Activated T-helper 2 cell treated with anti-CD3 and anti-CD28 coated beads, Interferon-gamma antibody, Interleukin-2, Interleukin-4, amounts not matched to agents 10 μg/mL and 5 μg/mL and 100 μg/mL, durations not matched to agents 14 hours and 24 hours and 36 hours (primary cell): ENCODE results near the gene TRERF1. TPM values are rescaled to one million over a fixed set of nuclear protein-coding genes. Genes with fewer than 3 reads are reported as not detected.

Source experiments
- DNase-seq: peaks from one replicate; pipeline ENCODE4 v3.0.0; 2021; ENCODE audit warnings: low spot score
- H3K27ac Mint-ChIP-seq: one replicate; pipeline ENCODE4 v1.8.0; 2021; ENCODE audit warnings: mixed read lengths
- H3K27me3 Mint-ChIP-seq: one replicate; pipeline ENCODE4 v1.8.0; 2021; ENCODE audit warnings: low read depth, mixed read lengths
- H3K36me3 Mint-ChIP-seq: one replicate; pipeline ENCODE4 v1.8.0; 2021; ENCODE audit warnings: low read depth, mixed read lengths
- H3K4me1 Mint-ChIP-seq: one replicate; pipeline ENCODE4 v1.8.0; 2021; ENCODE audit warnings: low read depth, mixed read lengths
- H3K4me3 Mint-ChIP-seq: one replicate; pipeline ENCODE4 v1.8.0; 2021; ENCODE audit warnings: low read depth, mild to moderate bottlenecking, moderate library complexity, mixed read lengths
- H3K9me3 Mint-ChIP-seq: one replicate; pipeline ENCODE4 v1.8.0; 2021; ENCODE audit warnings: mixed read lengths
- intact Hi-C: fragments of 100-400 bp; cut with micrococcal nuclease; formaldehyde crosslinking; loops from one replicate; pipeline ENCODE4 v1.15.1; 2023
- total RNA-seq: library from RNA; stranded (reverse); gene quantifications from 2 replicates; pipeline ENCODE4 v1.2.3, GENCODE V29; 2022

The TRERF1 gene
- total RNA-seq, 1 donor from 2014 or later = 19.6 TPM

- DNase-seq = no peak
- Mint-ChIP-seq H3K9me3 (no peaks in the 10 kb centered on the region), H3K4me3 (no peak overlapping the region), H3K4me1 (no peaks in the 10 kb centered on the region), H3K36me3 (no peaks in the 10 kb centered on the region), H3K27me3 (no peaks in the 10 kb centered on the region), H3K27ac (no peak overlapping the region)
- intact Hi-C loops = no loop called here
These were observed 266.1 kb downstream of the TRERF1 start for GRCh38 chr6:42185597-42185996.

DNA sequence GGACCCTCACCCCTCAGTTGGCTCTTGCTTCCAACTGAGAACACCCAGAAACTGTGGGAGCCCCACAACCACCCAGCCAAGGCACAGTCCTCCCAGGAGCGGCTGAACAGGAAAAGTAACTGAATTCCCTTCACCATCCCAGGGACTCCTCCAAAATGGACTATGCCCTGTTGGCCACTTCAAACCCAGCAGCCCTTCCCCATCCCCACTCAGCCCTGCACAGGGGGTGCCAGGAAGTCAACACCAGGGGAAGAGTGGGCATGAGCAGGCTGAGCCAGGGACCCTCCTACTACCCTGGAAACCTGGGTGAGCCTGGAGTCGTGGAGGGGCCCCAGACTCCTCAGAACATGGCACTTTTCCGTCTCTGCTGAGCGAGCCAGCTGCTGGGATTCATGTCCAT lies 267.3 kb downstream of the TRERF1 start:
- Mint-ChIP-seq H3K27ac (no peak overlapping the region), H3K4me3 (no peak overlapping the region), H3K9me3 (no peaks in the 10 kb centered on the region), H3K4me1 (peaks cover 7% of the 10 kb centered on the region), H3K27me3 (no peaks in the 10 kb centered on the region), H3K36me3 (no peaks in the 10 kb centered on the region)
- no peak for DNase-seq
- intact Hi-C loops = no loop called here

- no peak for DNase-seq
- Mint-ChIP-seq H3K4me1 (peaks cover 10% of the 10 kb centered on the region), H3K27ac (no peak overlapping the region), H3K27me3 (no peaks in the 10 kb centered on the region), H3K9me3 (no peaks in the 10 kb centered on the region), H3K4me3 (no peak overlapping the region), H3K36me3 (no peaks in the 10 kb centered on the region)
- intact Hi-C loops = no loop called here
These were observed 269.6 kb downstream of the TRERF1 start for GRCh38 chr6:42182101-42182500.

DNA sequence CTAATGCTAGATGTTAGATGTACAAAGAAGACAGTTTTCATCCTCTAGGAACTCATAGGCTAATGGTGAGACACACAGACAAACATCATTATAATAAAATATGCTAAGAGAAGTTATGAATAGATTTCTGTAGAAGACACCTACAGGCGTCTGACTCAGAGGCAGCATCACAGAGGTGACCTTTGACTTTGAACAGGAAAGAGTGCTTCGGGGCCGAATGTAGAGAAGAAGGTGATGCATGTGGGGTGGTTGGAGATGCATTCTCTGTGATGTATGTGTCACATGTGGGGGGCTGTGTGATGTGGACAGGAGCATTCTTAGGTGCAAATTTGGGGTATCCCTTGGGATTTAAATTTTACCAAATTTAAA lies 271.8 kb downstream of the TRERF1 start:
- H3K36me3 Mint-ChIP-seq = no peaks in the 10 kb centered on the region
- intact Hi-C loops = no loop called here
- H3K27me3 Mint-ChIP-seq = no peaks in the 10 kb centered on the region
- H3K4me3 Mint-ChIP-seq = no peak overlapping the region
- DNase-seq = no peak
- H3K4me1 Mint-ChIP-seq = peaks cover 10% of the 10 kb centered on the region
- no peaks in the 10 kb centered on the region for H3K9me3 Mint-ChIP-seq
- H3K27ac Mint-ChIP-seq = peak overlapping the region; percentile 38

DNA sequence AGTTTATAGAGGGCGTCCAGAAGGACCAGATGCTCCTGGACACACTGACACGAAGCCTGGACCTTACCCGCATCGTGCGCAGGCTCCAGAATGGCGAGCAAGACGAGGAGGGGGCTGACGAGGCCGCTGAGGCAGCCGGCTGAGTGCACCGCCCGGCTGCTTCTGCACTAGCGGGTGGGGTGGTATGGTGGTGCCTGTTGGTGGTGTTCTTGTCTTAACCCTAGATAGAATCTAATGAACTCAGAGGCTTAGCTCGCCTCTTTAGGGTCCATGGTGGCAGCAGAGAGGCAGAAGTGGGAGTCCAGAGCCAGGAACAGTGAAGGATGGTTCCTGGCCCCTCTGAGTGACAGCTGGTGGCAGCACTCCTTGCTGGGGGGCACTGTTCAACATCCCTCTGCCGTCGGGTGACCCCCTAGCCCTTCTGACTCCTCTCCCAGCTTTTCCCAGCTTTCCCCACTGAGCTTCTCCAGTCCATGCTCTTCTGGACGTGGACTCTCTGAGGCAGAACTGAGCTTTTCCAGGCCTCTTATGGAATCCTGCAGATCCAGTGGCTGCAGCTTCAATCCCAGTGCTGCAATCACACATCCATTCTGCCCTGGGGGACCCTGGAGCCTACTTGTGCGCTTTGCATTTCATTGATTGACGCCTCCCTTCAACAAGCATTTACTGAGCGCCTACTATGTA lies 272.3 kb downstream of the TRERF1 start:
- Mint-ChIP-seq H3K27me3 (no peaks in the 10 kb centered on the region), H3K9me3 (no peaks in the 10 kb centered on the region), H3K27ac (peak overlapping the region; percentile 38), H3K36me3 (no peaks in the 10 kb centered on the region), H3K4me1 (peaks cover 10% of the 10 kb centered on the region), H3K4me3 (no peak overlapping the region)
- intact Hi-C loops = no loop called here
- DNase-seq = no peak

- Mint-ChIP-seq H3K4me1 (peaks cover 10% of the 10 kb centered on the region), H3K9me3 (no peaks in the 10 kb centered on the region), H3K4me3 (no peak overlapping the region), H3K27ac (no peak overlapping the region), H3K27me3 (no peaks in the 10 kb centered on the region), H3K36me3 (no peaks in the 10 kb centered on the region)
- intact Hi-C loops = no loop called here
- no peak for DNase-seq
These were observed 274.0 kb downstream of the TRERF1 start for GRCh38 chr6:42177514-42178364.

- H3K36me3 Mint-ChIP-seq = no peaks in the 10 kb centered on the region
- no peak overlapping the region for H3K4me3 Mint-ChIP-seq
- no peaks in the 10 kb centered on the region for H3K27me3 Mint-ChIP-seq
- peaks cover 10% of the 10 kb centered on the region for H3K4me1 Mint-ChIP-seq
- intact Hi-C loops = no loop called here
- no peaks in the 10 kb centered on the region for H3K9me3 Mint-ChIP-seq
- H3K27ac Mint-ChIP-seq = no peak overlapping the region
- no peak for DNase-seq
These were observed 274.7 kb downstream of the TRERF1 start for GRCh38 chr6:42176981-42177380.

- intact Hi-C loops = no loop called here
- DNase-seq = no peak
- Mint-ChIP-seq H3K36me3 (no peaks in the 10 kb centered on the region), H3K27me3 (no peaks in the 10 kb centered on the region), H3K4me3 (no peak overlapping the region), H3K4me1 (peaks cover 10% of the 10 kb centered on the region), H3K9me3 (no peaks in the 10 kb centered on the region), H3K27ac (no peak overlapping the region)
These were observed 275.9 kb downstream of the TRERF1 start for GRCh38 chr6:42175860-42176259.

Other genes starting within 250 kb of the TRERF1 start
- 39.6 and 40.4 TPM in 2 replicates for gene MRPS10, start 234.1 kb downstream of the TRERF1 start, total RNA-seq
- 28.6 and 29.6 TPM in 2 replicates for gene UBR2, start 112.1 kb upstream of the TRERF1 start, total RNA-seq